CD4-positive, alpha-beta T cell treated with Interleukin-1 beta for 1 hour (primary cell): Measurements from ENCODE around the gene PALM2AKAP2.

Source experiments
- DNase-seq, 2 donors: peaks; one replicate each; pipeline ENCODE4 v3.0.0-alpha.2; 2020 to 2022

PALM2AKAP2 gene

DNA sequence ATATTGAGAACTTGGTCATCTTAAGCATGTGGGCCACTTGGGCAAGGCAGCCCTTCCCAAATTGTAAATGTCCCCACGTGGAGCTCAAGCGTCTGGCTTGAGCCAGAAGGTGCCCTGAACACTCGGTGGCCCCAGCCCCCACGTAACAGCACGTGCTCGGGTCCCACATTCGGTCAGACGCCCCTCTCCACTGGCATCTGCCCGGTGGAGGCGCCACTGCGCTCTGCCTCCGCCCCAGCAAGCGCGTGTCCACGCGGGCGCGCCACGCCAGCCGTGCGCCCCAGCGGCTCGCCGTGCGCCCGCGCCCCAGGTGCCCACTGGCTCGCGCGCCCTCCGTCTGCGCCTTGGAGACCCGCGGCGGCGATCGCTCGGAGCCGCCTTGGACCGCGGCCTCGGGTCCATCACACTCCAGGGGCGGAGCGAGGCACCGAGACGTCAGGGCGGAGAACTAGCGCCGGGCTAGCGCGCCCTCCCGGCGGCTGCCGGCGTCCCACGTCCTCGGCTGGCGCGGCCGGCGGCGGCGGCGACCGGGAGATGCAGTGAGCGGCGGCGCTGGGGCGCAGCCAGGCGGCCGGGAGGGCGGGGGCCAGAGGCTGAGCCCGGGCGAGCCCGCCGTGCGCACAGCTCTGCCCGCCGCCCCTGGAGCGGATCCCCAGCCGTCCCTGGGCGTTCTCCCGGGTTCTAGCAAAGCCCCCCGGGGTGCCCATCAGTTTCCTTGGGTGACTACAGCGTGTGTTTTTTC lies at the start of gene PALM2AKAP2:
PALM2AKAP2 (plus strand) TSS at position 488 of the 742 bp plus-strand sequence. CDS start 291 bp downstream, outside the sequence.
- DNase-seq, result no peak

DNA sequence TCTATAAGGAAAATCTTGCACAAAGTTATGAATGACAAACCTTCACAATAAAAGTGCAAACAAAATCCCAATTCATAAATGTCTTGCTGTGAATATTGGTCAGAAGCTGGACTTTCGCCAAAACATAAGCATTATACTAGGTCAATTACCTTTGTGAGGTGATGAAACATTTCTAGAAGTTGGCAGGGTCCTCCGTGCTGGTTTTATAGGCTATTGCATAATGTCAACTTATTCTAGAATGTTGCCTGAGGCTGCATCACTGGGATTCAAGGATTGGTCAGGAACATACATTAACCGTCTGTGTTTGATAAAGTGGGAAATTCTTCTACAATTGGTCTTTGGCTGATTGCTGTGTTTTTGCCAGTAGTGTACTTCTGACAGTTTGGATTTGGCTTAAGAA lies 49.8 kb upstream of the PALM2AKAP2 start:
- no peak for DNase-seq

GRCh38 chr9:109733690-109734089 lies 46.3 kb upstream of the PALM2AKAP2 start:
- no peak for DNase-seq

GRCh38 chr9:109734814-109735213 lies 45.2 kb upstream of the PALM2AKAP2 start:
- DNase-seq, result no peak

DNA sequence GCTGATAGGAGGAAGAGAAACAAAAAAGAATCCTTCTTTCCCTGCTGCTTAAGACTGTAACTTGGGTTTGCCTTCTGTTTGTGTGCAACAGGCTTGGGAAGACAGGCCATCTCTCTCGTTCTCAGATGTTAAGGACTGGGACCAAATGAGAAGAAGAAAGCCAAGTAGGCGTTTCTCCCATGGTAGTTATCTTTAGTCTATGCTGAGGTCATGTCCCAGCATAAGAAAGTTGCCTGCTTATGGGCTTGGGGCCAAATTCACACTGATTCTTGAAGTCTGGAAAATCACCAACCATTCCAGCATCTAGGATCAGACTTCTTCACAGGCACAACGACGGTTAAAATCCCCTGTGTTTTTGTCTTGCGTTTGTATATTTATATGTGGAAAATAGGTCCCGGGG lies 44.2 kb upstream of the PALM2AKAP2 start:
- DNase-seq, result no peak

DNA sequence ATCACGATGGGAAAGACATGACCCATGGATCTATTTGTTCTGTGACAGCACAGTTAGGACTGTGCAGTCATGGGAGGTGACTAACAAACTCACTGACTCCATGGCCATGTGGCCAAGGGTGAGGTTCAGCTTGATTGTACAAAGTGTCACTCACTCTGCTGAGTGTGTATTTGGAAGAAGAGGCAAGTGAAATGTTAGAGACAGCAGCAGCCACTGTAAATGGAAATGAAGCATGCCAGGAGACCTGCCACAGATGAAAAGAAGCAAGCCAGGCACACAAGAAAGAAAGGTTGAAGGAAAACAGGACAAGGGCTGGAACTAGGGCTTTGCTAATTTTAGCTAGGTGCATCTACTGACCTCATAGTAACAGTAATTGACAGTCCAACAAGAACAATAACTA lies 42.7 kb upstream of the PALM2AKAP2 start:
- no peak for DNase-seq

DNA sequence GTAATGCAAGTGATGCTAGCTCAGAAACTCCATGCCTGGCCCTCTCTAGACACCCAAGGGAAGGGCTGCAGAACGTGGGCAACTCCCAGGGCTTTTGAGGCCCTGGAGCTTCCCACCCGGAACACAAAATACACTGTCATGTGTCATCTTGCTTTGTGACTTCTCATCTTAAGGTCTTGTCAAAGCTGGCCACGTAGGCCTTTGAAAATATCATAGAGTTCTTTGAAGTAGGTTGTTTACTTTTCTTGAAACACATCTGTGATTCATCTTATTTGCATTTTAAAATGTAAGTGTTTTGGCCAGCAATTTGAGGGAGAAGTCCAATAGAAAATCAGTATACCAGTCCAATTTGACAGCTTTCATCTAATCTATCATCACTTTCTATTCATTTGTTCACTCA lies 40.2 kb upstream of the PALM2AKAP2 start:
- no peak for DNase-seq

GRCh38 chr9:109742776-109743348 lies 37.1 kb upstream of the PALM2AKAP2 start:
- no peak for DNase-seq

- DNase-seq, result no peak
These were observed 36.3 kb upstream of the PALM2AKAP2 start for GRCh38 chr9:109743696-109744095.

DNA sequence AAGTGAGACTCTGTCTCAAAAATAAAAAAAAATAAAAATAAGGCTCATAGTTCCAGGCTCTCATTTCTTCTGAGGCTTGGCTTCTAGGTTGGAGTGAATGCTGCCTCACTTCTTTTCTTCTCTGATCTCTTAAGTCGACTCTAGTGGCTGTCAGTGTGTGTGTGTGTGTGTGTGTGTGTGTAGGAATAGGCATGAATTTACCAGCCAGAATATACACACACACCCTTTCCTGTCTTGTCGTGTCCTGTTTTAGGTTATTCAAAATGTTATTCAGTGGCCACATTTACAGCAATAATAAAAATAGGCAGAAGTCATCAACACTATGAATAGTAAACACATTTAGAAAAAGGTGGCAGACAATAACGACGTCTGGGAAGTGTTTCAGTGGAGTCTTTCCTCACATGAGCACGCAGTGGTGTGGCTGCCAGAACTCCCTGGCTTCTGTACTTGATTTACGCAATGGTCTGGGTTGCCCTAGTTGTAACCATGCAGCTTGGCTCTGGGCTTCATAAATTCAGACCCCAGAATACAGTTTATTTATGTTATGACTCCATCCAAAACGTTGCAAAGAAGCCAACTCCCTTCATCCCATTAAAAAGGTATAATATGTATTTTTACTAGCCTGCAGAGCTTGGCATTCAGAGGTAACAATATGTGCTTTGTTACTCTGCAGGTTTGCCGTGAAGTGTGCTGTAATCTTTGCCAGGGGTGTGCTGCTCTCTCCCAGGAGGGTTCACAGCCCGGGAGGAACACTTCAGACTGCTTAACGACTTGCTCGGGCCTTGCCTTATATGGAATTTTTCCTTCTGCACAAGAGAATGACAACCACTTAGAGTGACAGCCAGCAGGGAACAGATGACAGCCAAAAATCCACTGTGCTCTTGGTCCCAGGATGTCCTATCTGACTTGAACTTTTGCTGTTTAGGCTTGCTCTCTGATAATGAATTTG lies 34.4 kb upstream of the PALM2AKAP2 start:
- no peak for DNase-seq

- no peak for DNase-seq
These were observed 28.7 kb upstream of the PALM2AKAP2 start for GRCh38 chr9:109751253-109751652.

GRCh38 chr9:109753308-109753707 lies 26.7 kb upstream of the PALM2AKAP2 start:
- no peak for DNase-seq

DNA sequence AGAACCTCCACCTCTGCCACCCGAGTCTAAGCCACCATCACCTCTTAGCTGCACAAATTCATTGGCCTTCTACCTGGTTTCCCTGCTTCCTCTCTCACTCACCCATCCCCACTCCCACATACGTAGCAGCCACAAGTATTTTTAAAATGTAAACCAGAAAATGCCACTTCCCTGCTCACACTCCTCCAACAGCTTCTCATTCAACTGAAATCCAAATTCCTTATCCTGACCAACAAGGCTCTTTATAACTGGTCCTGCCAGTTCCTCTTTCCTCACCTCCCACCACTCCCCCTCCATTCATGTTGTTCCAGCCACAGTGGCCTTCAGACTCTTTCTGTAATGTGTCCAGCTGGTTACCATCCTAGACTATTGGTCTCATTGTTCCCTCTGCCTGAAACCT lies 25.0 kb upstream of the PALM2AKAP2 start:
- no peak for DNase-seq

DNA sequence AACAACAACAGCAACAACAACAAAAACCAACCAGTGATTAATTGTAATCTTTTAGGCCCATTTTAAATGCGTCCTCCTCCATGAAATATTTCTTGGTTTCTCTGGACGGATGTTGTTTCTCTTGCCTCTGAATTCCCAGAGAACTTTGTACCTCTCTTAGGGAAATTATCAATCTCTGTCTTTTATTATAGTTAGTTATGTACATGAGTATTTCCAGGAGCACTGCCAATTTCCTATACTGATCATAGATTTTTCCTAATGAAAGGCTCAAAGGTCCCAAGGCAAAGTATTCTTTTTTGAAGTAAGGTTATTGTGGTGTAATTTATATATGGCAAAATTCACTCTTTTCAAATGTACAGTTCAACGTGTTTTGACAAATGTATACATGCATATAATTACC lies 20.4 kb upstream of the PALM2AKAP2 start:
- DNase-seq, result no peak

GRCh38 chr9:109765278-109765677 lies 14.7 kb upstream of the PALM2AKAP2 start:
- no peak for DNase-seq

DNA sequence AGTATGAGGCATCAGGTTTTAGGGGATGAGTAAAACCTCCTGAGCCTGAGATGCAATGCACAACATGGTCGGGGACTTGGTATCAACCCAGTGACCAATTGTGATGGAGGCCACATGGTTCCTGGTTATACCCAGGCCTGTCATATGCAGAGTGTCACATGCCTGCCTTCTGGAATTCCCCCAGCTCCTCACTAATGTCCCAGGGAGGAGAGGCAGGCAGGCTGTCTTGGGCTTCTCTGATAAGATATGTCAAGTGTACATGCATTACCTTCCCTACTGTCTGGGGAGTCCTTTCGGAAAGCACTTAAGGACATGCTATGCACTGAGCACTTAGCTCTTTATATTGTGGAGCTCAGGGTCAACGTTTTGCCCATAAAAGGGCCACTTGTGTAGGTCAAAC lies 14.2 kb upstream of the PALM2AKAP2 start:
- DNase-seq, result no peak

DNA sequence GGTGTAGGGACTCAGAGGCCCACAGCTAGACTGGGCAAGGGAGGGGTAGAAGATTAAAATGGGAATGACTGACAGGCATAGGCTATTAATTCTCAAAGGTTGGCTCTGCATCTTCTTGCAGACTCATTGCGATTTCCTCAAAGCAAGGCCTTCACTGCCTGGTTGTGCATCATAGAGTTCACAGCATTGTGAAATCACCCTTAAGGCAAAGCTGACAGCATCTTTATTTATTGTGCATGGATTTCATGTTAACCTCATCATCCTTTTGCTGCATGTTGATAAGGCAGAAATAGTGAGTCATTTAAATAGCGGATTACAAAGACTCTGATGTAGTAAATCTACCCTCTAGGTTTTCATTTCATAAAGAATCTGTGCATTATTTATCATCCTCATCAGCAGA lies 13.6 kb upstream of the PALM2AKAP2 start:
- DNase-seq, result no peak

DNA sequence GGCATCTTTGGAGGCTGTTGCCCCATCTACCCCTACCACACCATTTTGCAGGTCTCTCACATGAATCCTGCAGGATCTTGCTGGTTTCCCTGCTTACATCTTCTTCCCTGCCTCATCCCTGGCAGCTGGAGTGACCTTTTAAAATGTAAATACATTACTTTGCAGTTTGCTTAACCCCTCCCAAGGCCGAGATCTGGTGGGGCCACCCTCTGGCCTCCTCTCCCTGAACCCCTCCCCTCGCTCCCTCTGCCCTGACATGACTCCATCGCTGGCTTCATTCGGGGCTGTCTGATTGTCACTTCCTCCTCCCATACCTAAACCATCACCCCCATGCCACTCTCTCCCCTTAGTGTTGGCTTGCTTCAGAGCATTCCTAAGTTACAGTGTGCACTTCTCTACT lies 12.6 kb upstream of the PALM2AKAP2 start:
- no peak for DNase-seq

DNA sequence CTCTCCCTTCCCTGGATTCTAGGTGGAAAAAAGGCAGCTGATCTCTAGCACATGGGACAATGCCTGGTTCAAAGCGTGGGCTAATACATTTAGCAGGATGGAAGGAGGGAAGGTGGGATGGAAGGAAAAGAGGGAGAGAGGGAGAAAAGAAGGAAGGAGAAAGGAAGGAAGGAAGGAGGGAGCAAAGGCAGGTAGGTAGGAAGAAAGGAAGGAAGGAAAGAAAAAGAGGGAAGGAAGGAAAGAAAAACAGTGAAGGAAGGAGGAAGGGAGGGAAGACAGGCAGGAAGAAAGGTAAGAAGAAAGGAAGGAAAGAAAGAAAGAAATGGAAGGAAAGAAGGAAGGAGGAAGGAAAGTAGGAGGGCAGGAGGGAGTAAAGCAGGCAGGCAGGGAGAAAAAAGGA lies 12.2 kb upstream of the PALM2AKAP2 start:
- no peak for DNase-seq

DNA sequence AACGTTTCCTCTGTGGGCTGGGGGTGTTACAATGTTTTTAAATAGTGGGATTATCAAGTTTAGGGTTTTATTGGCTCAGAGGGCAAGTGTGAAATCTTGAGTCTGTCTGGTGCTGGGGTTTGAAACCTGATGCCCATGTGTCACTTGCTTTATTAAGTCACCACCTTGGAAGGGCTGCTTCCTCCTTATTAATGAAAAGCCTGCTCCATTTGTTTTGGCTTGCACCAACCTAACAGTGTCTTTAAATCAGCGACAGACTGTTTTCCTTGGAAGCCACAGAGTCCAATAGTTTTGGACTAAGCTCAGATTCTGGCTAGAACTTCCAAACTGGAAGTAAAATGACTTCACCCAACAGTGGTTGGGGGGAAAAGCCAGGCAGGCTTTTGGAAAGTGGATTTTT lies 10.7 kb upstream of the PALM2AKAP2 start:
- DNase-seq, result no peak

DNA sequence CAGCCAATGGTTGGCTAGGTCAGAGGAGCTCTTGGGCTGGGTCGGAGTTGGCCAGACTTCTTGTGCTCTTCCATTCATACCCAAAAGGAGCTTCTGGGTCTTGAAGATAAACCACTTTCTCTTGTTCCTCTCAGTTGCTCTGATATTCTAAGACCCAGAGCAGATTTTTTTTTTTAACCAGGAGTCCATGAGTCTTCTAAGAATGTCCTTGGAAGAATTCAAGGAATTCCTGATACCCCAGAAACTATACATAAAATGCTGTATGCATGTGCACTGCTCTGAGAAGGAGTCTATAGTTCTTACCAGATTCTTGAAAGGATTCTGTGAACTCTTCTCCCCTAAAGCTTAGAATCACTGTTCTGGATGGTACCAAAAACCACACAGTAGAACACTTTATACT lies 9.9 kb upstream of the PALM2AKAP2 start:
- DNase-seq, result no peak

DNA sequence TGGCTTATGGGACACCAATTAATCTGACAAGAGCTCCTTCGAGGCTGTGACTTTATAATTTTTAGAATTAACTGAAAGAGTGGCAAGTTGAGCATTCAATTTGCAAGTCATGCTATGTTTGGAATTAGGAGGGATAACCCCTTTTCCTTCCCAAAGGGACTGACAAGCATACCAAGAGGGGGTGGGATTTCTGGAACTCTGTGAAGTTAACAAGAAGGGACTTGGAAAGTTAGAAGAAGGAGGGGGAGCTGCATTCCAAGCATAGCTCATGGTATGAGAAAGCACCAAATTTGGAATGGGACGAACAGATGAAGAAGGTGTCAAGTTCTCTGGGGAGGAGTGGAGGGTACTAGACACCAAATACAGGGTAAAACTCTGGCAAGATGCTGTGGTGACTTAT lies 8.9 kb upstream of the PALM2AKAP2 start:
- no peak for DNase-seq

GRCh38 chr9:109771796-109772531 lies 8.0 kb upstream of the PALM2AKAP2 start:
- no peak for DNase-seq
